ENCODE measurements around the gene BCOR. TPM values are rescaled to one million over a fixed set of nuclear protein-coding genes. Genes with fewer than 3 reads are reported as not detected.

The BCOR gene
- total RNA-seq, 1 donor from 2014 or later: 15.1 TPM

GRCh38 chrX:40107291-40108161 is 9.8 kb upstream of the BCOR start:
- Histone ChIP-seq H3K27ac (replicated peaks) (peak overlapping the region; percentile 97), H3K36me3 (no peaks in the 10 kb centered on the region), H3K4me1 (peaks cover 35% of the 10 kb centered on the region), H3K27me3 (ENCODE audit: low read depth) (no peaks in the 10 kb centered on the region), H3K9me3 (replicated peaks) (no peaks in the 10 kb centered on the region), H3K4me3 (peak overlapping the region; percentile 72)
- peak; percentile 51 for DNase-seq
- intact Hi-C loops (cut with micrococcal nuclease): no loop called here
- TF ChIP-seq CTCF (IDR thresholded peaks at IDR 0.05; ENCODE audit: borderline replicate concordance): no peak

DNA sequence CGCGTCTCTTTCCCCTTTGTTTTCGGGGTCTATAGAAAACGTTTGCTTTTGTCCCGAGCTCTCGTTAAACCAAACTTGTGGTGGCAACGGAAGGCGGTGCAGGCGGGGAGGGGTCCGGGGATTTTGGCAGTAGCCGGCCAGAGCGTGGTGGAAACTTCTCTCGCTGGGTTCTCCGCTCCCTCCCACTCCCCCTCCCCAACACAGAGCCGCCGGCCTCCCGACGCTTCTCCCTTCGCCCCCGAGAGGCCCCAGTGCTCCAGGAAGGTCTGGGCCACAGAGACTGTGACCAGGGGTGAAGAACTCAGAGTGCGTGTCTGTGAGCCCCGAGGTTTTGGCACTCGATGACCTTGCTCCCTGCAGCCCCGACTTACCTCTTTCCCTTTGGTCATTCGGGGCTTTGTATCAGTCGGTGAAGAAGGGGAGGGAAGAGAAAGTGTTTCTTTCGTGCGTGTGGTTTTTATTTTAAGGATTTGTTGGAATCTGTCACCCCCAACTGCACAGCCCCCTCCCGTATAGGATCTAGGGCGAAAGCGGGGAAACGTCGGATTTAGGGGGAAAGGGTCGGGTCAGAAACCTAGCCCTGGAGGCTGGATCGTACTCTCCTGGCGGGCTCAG is 9.0 kb upstream of the BCOR start:
- H3K4me1 ChIP-seq: peaks cover 35% of the 10 kb centered on the region
- intact Hi-C loops (cut with micrococcal nuclease): no loop called here
- H3K27me3 ChIP-seq (ENCODE audit: low read depth): no peaks in the 10 kb centered on the region

GRCh38 chrX:40105835-40106675 is 8.3 kb upstream of the BCOR start:
- peak overlapping the region; percentile 97 for H3K27ac ChIP-seq (replicated peaks)
- peaks cover 35% of the 10 kb centered on the region for H3K4me1 ChIP-seq
- peak overlapping the region; percentile 72 for H3K4me3 ChIP-seq
- TF ChIP-seq CTCF (IDR thresholded peaks at IDR 0.05; ENCODE audit: borderline replicate concordance): no peak
- intact Hi-C loops (cut with micrococcal nuclease): no loop called here
- no peaks in the 10 kb centered on the region for H3K36me3 ChIP-seq
- H3K9me3 ChIP-seq (replicated peaks): no peaks in the 10 kb centered on the region
- H3K27me3 ChIP-seq (ENCODE audit: low read depth): no peaks in the 10 kb centered on the region
- peak; percentile 79 for DNase-seq

More for the DNA sequence above, 9.0 kb upstream of the BCOR start:
- Histone ChIP-seq H3K36me3 (no peaks in the 10 kb centered on the region), H3K4me3 (peak overlapping the region; percentile 72), H3K9me3 (replicated peaks) (no peaks in the 10 kb centered on the region), H3K27ac (replicated peaks) (peak overlapping the region; percentile 97)
- no peak for TF ChIP-seq CTCF (IDR thresholded peaks at IDR 0.05; ENCODE audit: borderline replicate concordance)
- no peak for DNase-seq

- H3K4me3 ChIP-seq: peak overlapping the region; percentile 72
- TF ChIP-seq CTCF (IDR thresholded peaks at IDR 0.05; ENCODE audit: borderline replicate concordance): no peak
- no peaks in the 10 kb centered on the region for H3K36me3 ChIP-seq
- H3K27ac ChIP-seq (replicated peaks): peak overlapping the region; percentile 97
- H3K9me3 ChIP-seq (replicated peaks): no peaks in the 10 kb centered on the region
- peak; percentile 52 for DNase-seq
- no peaks in the 10 kb centered on the region for H3K27me3 ChIP-seq (ENCODE audit: low read depth)
- intact Hi-C loops (cut with micrococcal nuclease): no loop called here
- peaks cover 34% of the 10 kb centered on the region for H3K4me1 ChIP-seq
Observed at GRCh38 chrX:40104985-40105834, 7.5 kb upstream of the BCOR start.

Measured in left ventricle myocardium inferior (tissue), 1 donor.